Sigmoid colon (tissue), 7 donors: ENCODE measurements around the gene CSNK1D. TPM values are rescaled to one million over a fixed set of nuclear protein-coding genes. Genes with fewer than 3 reads are reported as not detected.

Source experiments
- DNase-seq: peaks from one replicate; pipeline ENCODE4 v3.0.0-alpha.2; 2019
- H3K27ac ChIP-seq, 4 donors: fragments of 200-600 bp; sonication (generic); one replicate each; pipeline ENCODE4 v1.5.1; 2016 to 2019; ENCODE audit warnings: mild to moderate bottlenecking in 1 of 4
- H3K27me3 ChIP-seq, 3 donors: fragments of 200-600 bp; sonication (generic); one replicate each; pipeline ENCODE4 v1.5.1; 2019; ENCODE audit warnings: mild to moderate bottlenecking in 1 of 3
- H3K36me3 ChIP-seq, 4 donors: fragments of 200-600 bp; sonication (generic); one replicate each; pipeline ENCODE4 v1.5.1; 2016 to 2019
- H3K4me1 ChIP-seq, 4 donors: fragments of 200-600 bp; sonication (generic); one replicate each; pipeline ENCODE4 v1.5.1; 2017 to 2019
- H3K4me3 ChIP-seq, 4 donors: fragments of 200-600 bp; sonication (generic); one replicate each; pipeline ENCODE4 v1.5.1; 2017 to 2019; ENCODE audit warnings: mild to moderate bottlenecking in 2 of 4, moderate library complexity in 1 of 4
- H3K9me3 ChIP-seq, 4 donors: fragments of 200-600 bp in 3 of 4; sonication (generic) in 3 of 4; one replicate each; pipeline versions ENCODE4 v1.5.1 to v1.6.1; 2013 to 2019
- CTCF ChIP-seq, 4 experiments: fragments of 450-650 bp in 3 of 4; fragments of 200-600 bp in 1 of 4; IDR thresholded peaks; one replicate each; pipeline ENCODE4 v1.5.1; 2016 to 2019; ENCODE audit warnings: antibody characterized with exemption in 4 of 4, mild to moderate bottlenecking in 3 of 4, moderate library complexity in 2 of 4
- EP300 ChIP-seq, 4 donors: sonication (generic); formaldehyde crosslinking; IDR thresholded peaks; one replicate each; pipeline ENCODE4 v1.6.1; 2017; ENCODE audit warnings: antibody characterized with exemption in 4 of 4
- POLR2A ChIP-seq, 2 donors: fragments of 450-650 bp; IDR thresholded peaks; one replicate each; pipeline ENCODE4 v1.6.1; 2016; ENCODE audit warnings: antibody characterized with exemption in 2 of 2, mild to moderate bottlenecking in 2 of 2, moderate library complexity in 2 of 2
- POLR2AphosphoS5 ChIP-seq, 4 donors: sonication (generic); formaldehyde crosslinking; IDR thresholded peaks; one replicate each; pipeline ENCODE4 v1.6.1; 2017; ENCODE audit warnings: antibody characterized with exemption in 4 of 4
- WGBS, 2 donors: extraction: QIAGEN DNeasy Blood & Tissue Kit; methylation state at CpG; one replicate each; pipeline ENCODE4 v1.1.7; 2013; 5-methylcytosine and 5-hydroxymethylcytosine counted together
- intact Hi-C: fragments of 100-400 bp; cut with DNase I; formaldehyde crosslinking; loops from one replicate; pipeline ENCODE4 v1.15.1; 2023
- polyA plus RNA-seq, 3 donors: library from polyadenylated mRNA; stranded (reverse); fragments of 200-250 nt; gene quantifications; one replicate each; pipeline ENCODE4 v1.2.3, GENCODE V29; 2013
- total RNA-seq, 4 donors: library from RNA; depleted of rRNA; stranded (reverse); fragments of >200 nt; gene quantifications; one replicate each; pipeline ENCODE4 v1.1.0, GENCODE V29; 2016
- donor health status: healthy with polysubstance abuse.
- donor health status: Bipolar disorder and iron deficiency.
- donor health status: healthy.

The CSNK1D gene
- total and polyA plus RNA-seq, 7 donors = 45.1 to 142 (median 55.9) TPM

DNA sequence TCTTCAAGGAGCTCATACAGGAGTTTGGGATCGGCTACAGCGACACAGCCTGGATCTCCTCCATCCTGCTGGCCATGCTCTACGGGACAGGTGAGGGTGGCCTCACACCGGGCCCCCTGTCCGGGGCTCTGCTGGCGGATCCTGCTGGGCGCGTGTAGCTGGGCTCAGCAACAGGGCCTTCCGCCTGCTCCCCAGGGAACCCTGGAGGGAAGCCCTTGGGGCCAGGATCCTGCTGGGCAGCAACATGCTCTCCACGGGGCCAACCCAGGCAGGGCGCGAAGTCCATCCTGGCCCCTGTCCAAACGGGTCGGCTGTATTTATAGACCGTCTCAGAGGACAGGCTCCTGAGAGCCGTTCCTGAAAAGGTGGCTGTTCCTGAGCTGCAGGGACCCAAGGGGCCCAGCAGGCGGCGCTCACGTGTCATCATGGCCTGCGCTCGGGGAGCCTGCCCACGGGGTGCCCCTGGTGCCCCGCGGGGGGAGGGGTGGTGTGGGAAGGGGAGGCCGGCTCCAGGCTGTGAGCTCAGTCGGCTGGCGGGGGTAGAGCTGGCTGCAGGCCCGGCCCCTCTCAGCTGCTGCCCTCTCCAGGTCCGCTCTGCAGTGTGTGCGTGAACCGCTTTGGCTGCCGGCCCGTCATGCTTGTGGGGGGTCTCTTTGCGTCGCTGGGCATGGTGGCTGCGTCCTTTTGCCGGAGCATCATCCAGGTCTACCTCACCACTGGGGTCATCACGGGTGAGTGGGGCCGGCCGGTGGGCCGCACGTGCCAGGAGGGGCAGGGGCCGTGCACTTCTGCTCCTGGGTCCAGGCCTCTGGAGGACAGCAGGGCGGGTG, 37.1 kb downstream of the CSNK1D start:
- Histone ChIP-seq H3K27me3 (no peaks in the 10 kb centered on the region), H3K27ac (peak overlapping the region; percentile 62 to 90 (median 86)), H3K4me1 (peaks cover 0 to 83% (median 70%) of the 10 kb centered on the region in 4 donors), H3K4me3 (no peak overlapping the region), H3K9me3 (no peaks in the 10 kb centered on the region), H3K36me3 (peaks cover 0 to 19% (median 3%) of the 10 kb centered on the region in 4 donors)
- TF ChIP-seq CTCF (IDR thresholded peaks at IDR 0.05) = peak; percentile 85 to 97 (median 96)
- TF ChIP-seq EP300 (IDR thresholded peaks at IDR 0.05) = no peak
- peak in 2 of 4 donors; percentile 22 to 23 for TF ChIP-seq POLR2AphosphoS5 (IDR thresholded peaks at IDR 0.05)
- no peak for TF ChIP-seq POLR2A (IDR thresholded peaks at IDR 0.05)
- intact Hi-C loops = loop anchor here (1.0 to 2.0 kb wide), 2 partner anchors 62 to 85 kb away; no protein-coding TSS in a partner anchor
- 40 to 51% methylated on average over 44 of the region's 44 CpGs for WGBS, 2 donors
- DNase-seq = peak; percentile 89

- no peaks in the 10 kb centered on the region for H3K27me3 ChIP-seq
- peak overlapping the region; percentile 62 to 90 (median 86) for H3K27ac ChIP-seq
- WGBS, 2 donors = 57 to 75% methylated on average over 15 of the region's 15 CpGs
- H3K9me3 ChIP-seq = no peaks in the 10 kb centered on the region
- TF ChIP-seq POLR2A (IDR thresholded peaks at IDR 0.05) = no peak
- no peak for TF ChIP-seq EP300 (IDR thresholded peaks at IDR 0.05)
- no peak for TF ChIP-seq POLR2AphosphoS5 (IDR thresholded peaks at IDR 0.05)
- TF ChIP-seq CTCF (IDR thresholded peaks at IDR 0.05) = no peak
- H3K4me1 ChIP-seq = peaks cover 0 to 83% (median 69%) of the 10 kb centered on the region in 4 donors
- peak; percentile 72 for DNase-seq
- no peak overlapping the region for H3K4me3 ChIP-seq
- intact Hi-C loops = loop anchor here (1.0 to 2.0 kb wide), 2 partner anchors 63 to 86 kb away; no protein-coding TSS in a partner anchor
- peaks cover 0 to 19% (median 3%) of the 10 kb centered on the region in 4 donors for H3K36me3 ChIP-seq
Observed at GRCh38 chr17:82235775-82236141, 37.7 kb downstream of the CSNK1D start.

GRCh38 chr17:82235056-82235774, 38.3 kb downstream of the CSNK1D start:
- Histone ChIP-seq H3K9me3 (no peaks in the 10 kb centered on the region), H3K27me3 (no peaks in the 10 kb centered on the region), H3K36me3 (peaks cover 0 to 19% (median 3%) of the 10 kb centered on the region in 4 donors), H3K4me1 (peaks cover 0 to 83% (median 69%) of the 10 kb centered on the region in 4 donors), H3K27ac (peak overlapping the region; percentile 62 to 90 (median 86)), H3K4me3 (no peak overlapping the region)
- intact Hi-C loops = no loop called here
- peak; percentile 66 for DNase-seq
- TF ChIP-seq POLR2A (IDR thresholded peaks at IDR 0.05) = no peak
- TF ChIP-seq EP300 (IDR thresholded peaks at IDR 0.05) = no peak
- TF ChIP-seq CTCF (IDR thresholded peaks at IDR 0.05) = no peak
- TF ChIP-seq POLR2AphosphoS5 (IDR thresholded peaks at IDR 0.05) = no peak
- 83 to 87% methylated on average over 19 of the region's 19 CpGs for WGBS, 2 donors

- H3K4me1 ChIP-seq = peaks cover 0 to 83% (median 69%) of the 10 kb centered on the region in 4 donors
- peaks cover 0 to under 1% (median 0%) of the 10 kb centered on the region in 3 donors for H3K27me3 ChIP-seq
- intact Hi-C loops = no loop called here
- DNase-seq = no peak
- H3K36me3 ChIP-seq = peaks cover 0 to 13% (median under 1%) of the 10 kb centered on the region in 4 donors
- no peaks in the 10 kb centered on the region for H3K9me3 ChIP-seq
- WGBS, 2 donors = 69 to 74% methylated on average over 26 of the region's 26 CpGs
- no peak overlapping the region for H3K27ac ChIP-seq
- H3K4me3 ChIP-seq = no peak overlapping the region
- TF ChIP-seq EP300 (IDR thresholded peaks at IDR 0.05) (no peak), CTCF (IDR thresholded peaks at IDR 0.05) (no peak), POLR2A (IDR thresholded peaks at IDR 0.05) (no peak), POLR2AphosphoS5 (IDR thresholded peaks at IDR 0.05) (no peak)
Observed at GRCh38 chr17:82234211-82235055, 39.1 kb downstream of the CSNK1D start.
